CD4-positive, alpha-beta T cell (primary cell): ENCODE measurements around the gene CDH4. TPM values are rescaled to one million over a fixed set of nuclear protein-coding genes. Genes with fewer than 3 reads are reported as not detected.

Experiments
- ATAC-seq: fragments of 200-7000 bp; cut with Tn5 transposase; one replicate; pipeline ENCODE4 v1.10.0; 2022; ENCODE audit warnings: mild to moderate bottlenecking; ENCODE audit not compliant: poor library complexity
- CTCF ChIA-PET: fragments of 350-600 bp; sonication (Branson Sonifier 250); formaldehyde crosslinking; loops from one replicate; lab custom pipeline; 2021; ENCODE audit warnings: antibody characterized with exemption, inconsistent platforms; lab: Charles Lee
- POLR2A ChIA-PET: fragments of 350-600 bp; sonication (Branson Sonifier 250); formaldehyde crosslinking; loops from one replicate; lab custom pipeline; 2021; ENCODE audit warnings: antibody characterized with exemption, inconsistent platforms; lab: Charles Lee
- DNase-seq, 14 experiments: peaks; one replicate each; pipeline ENCODE4 v3.0.0-alpha.2; 2013 to 2020; ENCODE audit warnings: mixed read lengths in 2 of 14
- H3K27ac ChIP-seq, 2 donors: one replicate each; pipeline versions ENCODE4 v1.5.1 to v1.7.0; 2013; ENCODE audit warnings: low read length in 2 of 2, low read depth in 1 of 2, mild to moderate bottlenecking in 1 of 2
- H3K27me3 ChIP-seq, 2 experiments: 1 replicate in 1 of 2; 2 replicates in 1 of 2; pipeline versions ENCODE4 v1.6.1 to v1.7.0; 2013; ENCODE audit warnings: low read length in 2 of 2, control low read depth in 1 of 2, mild to moderate bottlenecking in 1 of 2, moderate library complexity in 1 of 2; ENCODE audit not compliant: insufficient read depth in 2 of 2, control insufficient read depth in 1 of 2
- H3K36me3 ChIP-seq: one replicate; pipeline ENCODE4 v1.6.1; 2013; ENCODE audit warnings: low read length, control low read depth; ENCODE audit not compliant: insufficient read depth
- H3K4me1 ChIP-seq: one replicate; pipeline ENCODE4 v1.6.1; 2013; ENCODE audit warnings: low read length, control low read depth; ENCODE audit not compliant: insufficient read depth
- H3K4me3 ChIP-seq: one replicate; pipeline ENCODE4 v1.5.1; 2013; ENCODE audit warnings: mild to moderate bottlenecking, low read length, moderate library complexity
- H3K9me3 ChIP-seq, 2 experiments: 1 replicate in 1 of 2; 2 replicates in 1 of 2; pipeline versions ENCODE4 v1.6.1 to v1.7.0; 2013; ENCODE audit warnings: low read length in 2 of 2, mild to moderate bottlenecking in 2 of 2, control low read depth in 1 of 2, moderate library complexity in 1 of 2; ENCODE audit not compliant: control insufficient read depth in 1 of 2, insufficient read depth in 1 of 2
- H3K27ac Mint-ChIP-seq: one replicate; pipeline ENCODE4 v1.8.0; 2020; ENCODE audit warnings: mixed read lengths
- H3K27me3 Mint-ChIP-seq: one replicate; pipeline ENCODE4 v1.8.0; 2021; ENCODE audit warnings: mixed read lengths
- H3K36me3 Mint-ChIP-seq: one replicate; pipeline ENCODE4 v1.8.0; 2021; ENCODE audit warnings: low read depth, mixed read lengths
- H3K4me1 Mint-ChIP-seq: one replicate; pipeline ENCODE4 v1.8.0; 2021; ENCODE audit warnings: low read depth, mixed read lengths
- H3K4me3 Mint-ChIP-seq: one replicate; pipeline ENCODE4 v1.8.0; 2020; ENCODE audit warnings: mild to moderate bottlenecking, mixed read lengths
- H3K9me3 Mint-ChIP-seq: one replicate; pipeline ENCODE4 v1.8.0; 2020; ENCODE audit warnings: mixed read lengths
- intact Hi-C, 2 experiments: fragments of 100-400 bp; cut with DNase I in 1 of 2; cut with micrococcal nuclease in 1 of 2; formaldehyde crosslinking; loops; one replicate each; pipeline versions ENCODE4 v1.15.1 to v1.9.0; 2023 to 2025; cut with DNase I, micrococcal nuclease
- total RNA-seq, 174 experiments: library from RNA in 2 of 174; stranded (reverse) in 2 of 174; gene quantifications; one replicate each; pipeline ENCODE4 v1.2.3 and lab custom pipeline; 2021 to 2026
- TF ChIP-seq, protein P1 (sequence below): fragments of 200-600 bp; IDR thresholded peaks from one replicate; pipeline ENCODE4 v1.8.0; 2022; ENCODE audit warnings: antibody characterized with exemption, mild to moderate bottlenecking

Gene CDH4
- total RNA-seq, 2 experiments from 2014 or later, result 0.11 TPM

DNA sequence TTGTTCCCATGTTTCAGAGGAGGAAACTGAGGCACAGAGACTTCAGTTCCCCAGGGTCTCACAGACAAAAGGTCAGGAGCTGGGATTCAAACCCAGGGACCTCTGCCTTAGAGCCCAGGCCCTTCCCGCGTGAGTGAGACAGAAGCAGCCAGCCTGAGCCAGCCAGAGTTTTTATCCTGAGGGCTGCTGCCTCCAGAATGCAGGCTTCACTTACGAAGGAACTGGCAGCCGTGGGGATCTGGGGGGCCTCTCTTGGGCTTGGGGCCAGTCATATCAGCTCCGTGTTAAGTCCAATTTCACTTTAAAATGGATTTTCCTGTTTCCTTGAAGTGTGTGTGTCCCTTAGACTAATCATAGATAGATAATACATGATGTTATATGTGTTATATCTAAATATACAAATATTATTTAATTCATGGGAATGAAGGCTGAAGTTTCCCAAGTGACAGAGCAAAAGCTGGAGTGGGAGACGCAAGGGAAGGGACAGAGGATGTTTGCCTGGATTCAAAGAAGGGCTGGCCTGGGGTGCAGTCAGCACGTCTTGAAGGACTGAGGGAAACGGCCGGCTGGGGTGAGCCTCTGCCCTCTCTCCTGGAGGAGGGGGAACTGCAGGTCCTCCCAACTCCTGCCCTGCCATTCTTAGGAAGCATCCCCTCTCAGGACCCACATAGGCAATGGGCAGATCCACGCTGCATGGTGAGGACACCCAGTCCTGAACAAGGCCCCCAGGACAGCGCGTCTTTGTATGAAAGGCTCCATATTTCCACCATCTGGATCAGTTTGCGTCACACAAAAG is 320.1 kb downstream of the CDH4 start:
- Histone ChIP-seq H3K9me3 (peaks cover 0 to 18% of the 10 kb centered on the region in 2 experiments), H3K4me3 (no peak overlapping the region), H3K36me3 (no peaks in the 10 kb centered on the region), H3K27me3 (no peaks in the 10 kb centered on the region), H3K4me1 (no peaks in the 10 kb centered on the region), H3K27ac (no peak overlapping the region)
- no peaks in the 10 kb centered on the region for H3K27me3 Mint-ChIP-seq
- H3K36me3 Mint-ChIP-seq, result no peaks in the 10 kb centered on the region
- no peak for DNase-seq
- intact Hi-C loops, result no loop called here
- TF ChIP-seq, protein P1, sequence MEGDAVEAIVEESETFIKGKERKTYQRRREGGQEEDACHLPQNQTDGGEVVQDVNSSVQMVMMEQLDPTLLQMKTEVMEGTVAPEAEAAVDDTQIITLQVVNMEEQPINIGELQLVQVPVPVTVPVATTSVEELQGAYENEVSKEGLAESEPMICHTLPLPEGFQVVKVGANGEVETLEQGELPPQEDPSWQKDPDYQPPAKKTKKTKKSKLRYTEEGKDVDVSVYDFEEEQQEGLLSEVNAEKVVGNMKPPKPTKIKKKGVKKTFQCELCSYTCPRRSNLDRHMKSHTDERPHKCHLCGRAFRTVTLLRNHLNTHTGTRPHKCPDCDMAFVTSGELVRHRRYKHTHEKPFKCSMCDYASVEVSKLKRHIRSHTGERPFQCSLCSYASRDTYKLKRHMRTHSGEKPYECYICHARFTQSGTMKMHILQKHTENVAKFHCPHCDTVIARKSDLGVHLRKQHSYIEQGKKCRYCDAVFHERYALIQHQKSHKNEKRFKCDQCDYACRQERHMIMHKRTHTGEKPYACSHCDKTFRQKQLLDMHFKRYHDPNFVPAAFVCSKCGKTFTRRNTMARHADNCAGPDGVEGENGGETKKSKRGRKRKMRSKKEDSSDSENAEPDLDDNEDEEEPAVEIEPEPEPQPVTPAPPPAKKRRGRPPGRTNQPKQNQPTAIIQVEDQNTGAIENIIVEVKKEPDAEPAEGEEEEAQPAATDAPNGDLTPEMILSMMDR, result no peak
- no peak for ATAC-seq
- H3K4me3 Mint-ChIP-seq, result no peak overlapping the region
- ChIA-PET CTCF (no interaction called here), POLR2A (no interaction called here)
- H3K27ac Mint-ChIP-seq, result no peak overlapping the region
- no peaks in the 10 kb centered on the region for H3K4me1 Mint-ChIP-seq
- H3K9me3 Mint-ChIP-seq, result no peaks in the 10 kb centered on the region

DNA sequence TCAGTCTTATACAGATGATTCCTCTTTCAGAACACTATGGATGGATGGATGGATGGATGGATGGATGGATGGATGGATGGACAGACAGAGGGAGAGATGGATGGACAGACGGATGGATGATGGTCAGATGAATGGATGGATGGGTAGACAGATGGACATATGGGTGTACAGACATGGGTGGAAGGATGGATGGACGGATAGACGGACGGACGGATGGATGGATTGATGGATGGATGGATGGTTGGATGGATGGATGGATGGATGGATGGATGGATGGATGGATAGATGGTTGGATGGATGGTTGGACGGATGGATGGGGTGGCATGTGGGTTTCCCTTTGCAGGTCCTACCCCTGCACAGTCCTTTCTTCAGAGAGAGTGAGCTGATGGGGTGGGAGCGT is 320.7 kb downstream of the CDH4 start:
- no peaks in the 10 kb centered on the region for H3K27me3 Mint-ChIP-seq
- no peaks in the 10 kb centered on the region for H3K4me1 Mint-ChIP-seq
- ChIA-PET POLR2A (no interaction called here), CTCF (no interaction called here)
- no peak overlapping the region for H3K4me3 Mint-ChIP-seq
- H3K27me3 ChIP-seq, result no peaks in the 10 kb centered on the region
- no peaks in the 10 kb centered on the region for H3K4me1 ChIP-seq
- no peak overlapping the region for H3K4me3 ChIP-seq
- TF ChIP-seq, protein P1, result no peak
- H3K27ac ChIP-seq, result no peak overlapping the region
- no peaks in the 10 kb centered on the region for H3K36me3 ChIP-seq
- H3K9me3 ChIP-seq, result peaks cover 0 to 18% of the 10 kb centered on the region in 2 experiments
- no peak overlapping the region for H3K27ac Mint-ChIP-seq
- ATAC-seq (no peak), DNase-seq (no peak)
- no peaks in the 10 kb centered on the region for H3K36me3 Mint-ChIP-seq
- intact Hi-C loops, result no loop called here
- no peaks in the 10 kb centered on the region for H3K9me3 Mint-ChIP-seq

DNA sequence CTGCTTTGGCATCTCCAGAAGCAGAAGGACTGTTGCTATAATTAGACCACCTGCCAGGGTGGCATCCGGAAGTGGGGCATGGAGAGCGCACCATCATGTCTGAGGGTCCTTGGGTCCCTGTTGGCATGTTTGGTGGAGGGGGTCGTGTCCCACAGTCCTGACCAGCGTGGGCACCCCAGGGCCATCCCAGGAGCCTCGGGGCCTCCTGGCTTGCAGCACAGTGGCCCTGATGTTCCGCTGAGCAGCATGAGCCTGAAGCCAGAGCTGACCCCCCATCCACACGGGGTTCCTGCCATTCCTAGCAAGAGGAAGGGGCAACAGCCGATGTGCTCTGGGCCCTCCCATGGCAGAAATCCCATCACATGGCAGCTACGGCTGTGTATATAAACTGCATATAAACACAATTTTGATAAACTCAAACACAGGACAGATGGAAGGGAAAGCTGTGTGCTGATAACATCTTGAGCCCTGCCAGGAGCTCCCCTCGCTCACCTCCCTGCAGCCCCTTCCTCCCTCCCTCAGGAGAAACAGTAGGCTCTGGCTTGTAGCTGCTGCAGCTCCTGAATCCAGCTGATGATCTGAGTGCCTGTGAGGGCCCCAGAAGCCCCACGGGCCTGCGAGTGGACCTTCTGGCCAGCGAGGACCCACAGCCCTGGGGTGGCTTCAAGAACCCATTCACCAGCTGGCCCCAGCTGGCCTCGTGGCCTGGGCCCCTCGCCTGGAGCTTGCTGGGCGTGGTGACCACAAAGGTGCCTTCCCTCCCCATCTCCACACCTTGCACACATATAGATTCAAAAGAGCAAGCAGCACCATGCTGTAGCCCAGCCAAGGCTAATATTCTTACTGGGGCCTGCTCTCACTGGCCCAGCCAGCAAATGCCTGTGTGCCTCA is 321.6 kb downstream of the CDH4 start:
- ChIA-PET POLR2A (no interaction called here), CTCF (no interaction called here)
- Mint-ChIP-seq H3K9me3 (no peaks in the 10 kb centered on the region), H3K4me1 (no peaks in the 10 kb centered on the region), H3K27ac (no peak overlapping the region), H3K27me3 (no peaks in the 10 kb centered on the region), H3K36me3 (no peaks in the 10 kb centered on the region), H3K4me3 (no peak overlapping the region)
- no peak overlapping the region for H3K4me3 ChIP-seq
- no peak overlapping the region for H3K27ac ChIP-seq
- TF ChIP-seq, protein P1, result no peak
- no peak for DNase-seq
- no peak for ATAC-seq
- no peaks in the 10 kb centered on the region for H3K4me1 ChIP-seq
- no peaks in the 10 kb centered on the region for H3K27me3 ChIP-seq
- intact Hi-C loops, result no loop called here
- peaks cover 0 to 15% of the 10 kb centered on the region in 2 experiments for H3K9me3 ChIP-seq
- H3K36me3 ChIP-seq, result no peaks in the 10 kb centered on the region
